DOHH2 (cell line): Measurements from ENCODE around the gene CEP57L1.
"Not testable (repeated sequence)": the region's sequence is repeated elsewhere in the genome, so short reads cannot be mapped to it uniquely, and the experiment has no call there.

Experiments used
- EZH2phosphoT487 ChIP-seq: fragments of 200-600 bp; sonication (generic); IDR thresholded peaks from 2 replicates; pipeline ENCODE4 v1.6.1; 2017; ENCODE audit warnings: borderline replicate concordance, mild to moderate bottlenecking, antibody characterized with exemption, low read length, moderate library complexity, mixed read lengths
- TF ChIP-seq, protein P1 (sequence below): fragments of 200-600 bp; sonication (generic); IDR thresholded peaks from one replicate; pipeline ENCODE4 v1.5.1; 2014; ENCODE audit warnings: antibody characterized with exemption, mild to moderate bottlenecking, low read depth, low read length; ENCODE audit not compliant: poor library complexity, severe bottlenecking

DNA sequence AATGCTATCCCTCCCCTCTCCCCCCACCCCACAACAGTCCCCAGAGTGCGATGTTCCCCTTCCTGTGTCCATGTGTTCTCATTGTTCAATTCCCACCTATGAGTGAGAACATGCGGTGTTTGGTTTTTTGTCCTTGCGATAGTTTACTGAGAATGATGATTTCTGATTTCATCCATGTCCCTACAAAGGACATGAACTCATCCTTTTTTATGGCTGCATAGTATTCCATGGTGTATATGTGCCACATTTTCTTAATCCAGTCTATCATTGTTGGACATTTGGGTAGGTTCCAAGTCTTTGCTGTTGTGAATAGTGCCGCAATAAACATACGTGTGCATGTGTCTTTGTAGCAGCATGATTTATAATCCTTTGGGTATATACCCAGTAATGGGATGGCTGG, 52.9 kb downstream of the CEP57L1 start:
- TF ChIP-seq, protein P1, sequence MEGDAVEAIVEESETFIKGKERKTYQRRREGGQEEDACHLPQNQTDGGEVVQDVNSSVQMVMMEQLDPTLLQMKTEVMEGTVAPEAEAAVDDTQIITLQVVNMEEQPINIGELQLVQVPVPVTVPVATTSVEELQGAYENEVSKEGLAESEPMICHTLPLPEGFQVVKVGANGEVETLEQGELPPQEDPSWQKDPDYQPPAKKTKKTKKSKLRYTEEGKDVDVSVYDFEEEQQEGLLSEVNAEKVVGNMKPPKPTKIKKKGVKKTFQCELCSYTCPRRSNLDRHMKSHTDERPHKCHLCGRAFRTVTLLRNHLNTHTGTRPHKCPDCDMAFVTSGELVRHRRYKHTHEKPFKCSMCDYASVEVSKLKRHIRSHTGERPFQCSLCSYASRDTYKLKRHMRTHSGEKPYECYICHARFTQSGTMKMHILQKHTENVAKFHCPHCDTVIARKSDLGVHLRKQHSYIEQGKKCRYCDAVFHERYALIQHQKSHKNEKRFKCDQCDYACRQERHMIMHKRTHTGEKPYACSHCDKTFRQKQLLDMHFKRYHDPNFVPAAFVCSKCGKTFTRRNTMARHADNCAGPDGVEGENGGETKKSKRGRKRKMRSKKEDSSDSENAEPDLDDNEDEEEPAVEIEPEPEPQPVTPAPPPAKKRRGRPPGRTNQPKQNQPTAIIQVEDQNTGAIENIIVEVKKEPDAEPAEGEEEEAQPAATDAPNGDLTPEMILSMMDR = not testable (repeated sequence)
- TF ChIP-seq EZH2phosphoT487 = not testable (repeated sequence)
